GM18526 (cell line): ENCODE results near the gene TUSC1.

Experiments used
- POLR2A ChIP-seq: IDR thresholded peaks from 3 replicates; pipeline ENCODE4 v1.6.1; 2011; ENCODE audit not compliant: insufficient read length; ENCODE audit errors: extremely low read depth

TUSC1 gene

DNA sequence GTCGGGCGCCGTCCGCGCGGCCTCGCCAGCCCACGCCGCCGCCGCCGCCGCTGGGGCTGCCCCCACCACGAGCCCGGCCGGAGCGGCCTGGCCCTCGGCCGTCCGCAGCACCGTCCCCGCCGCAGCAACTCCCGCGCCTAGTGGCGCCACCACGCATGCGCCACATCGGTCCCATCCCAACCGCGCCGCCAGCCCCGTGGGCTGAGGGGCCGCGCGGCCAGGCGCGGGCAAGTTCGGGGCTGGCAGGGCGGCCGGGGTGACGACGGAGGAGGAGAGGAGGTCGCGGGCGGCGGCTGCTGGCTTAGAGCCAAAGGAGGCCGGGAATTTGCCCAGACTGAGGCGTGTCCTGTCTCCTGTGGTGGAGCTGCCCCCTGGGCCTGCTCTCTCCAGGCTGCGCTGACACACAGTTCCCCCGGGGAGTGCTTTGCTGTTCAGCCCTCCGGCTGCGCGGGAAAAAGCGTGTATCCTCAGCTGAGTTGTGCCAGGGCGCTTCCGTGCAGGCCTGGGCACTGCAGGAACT is at the start of gene TUSC1:
TUSC1 (minus strand) TSS at position 298 of the 520 bp plus-strand sequence; CDS start at position 166, 132 bp downstream.
- TF ChIP-seq POLR2A: no peak

DNA sequence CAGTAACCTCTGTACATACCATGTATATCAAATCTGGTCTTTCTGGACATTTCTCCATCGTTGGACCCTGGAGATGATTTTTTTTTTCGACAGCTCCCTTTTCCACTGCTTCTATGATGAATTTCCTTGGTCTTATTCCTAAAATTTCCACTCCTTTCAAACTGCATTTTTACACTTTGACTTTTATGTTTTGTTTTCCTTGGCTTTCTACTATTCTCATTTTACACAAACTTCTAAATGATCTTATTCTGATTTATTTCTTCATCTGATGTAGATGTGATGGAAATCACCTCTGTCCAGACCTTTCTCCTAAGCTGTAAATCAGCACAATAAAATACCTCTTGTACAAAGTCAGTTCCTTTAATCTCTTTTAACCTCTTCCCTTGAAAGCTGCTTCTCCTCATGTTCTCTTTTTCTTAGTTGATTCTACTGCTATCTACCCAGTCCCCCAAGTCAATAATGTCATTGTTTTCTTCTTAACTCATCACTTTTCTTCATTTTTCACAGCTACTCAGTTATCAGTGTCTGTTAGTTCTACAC is 48.7 kb upstream of the TUSC1 start:
- no peak for TF ChIP-seq POLR2A

DNA sequence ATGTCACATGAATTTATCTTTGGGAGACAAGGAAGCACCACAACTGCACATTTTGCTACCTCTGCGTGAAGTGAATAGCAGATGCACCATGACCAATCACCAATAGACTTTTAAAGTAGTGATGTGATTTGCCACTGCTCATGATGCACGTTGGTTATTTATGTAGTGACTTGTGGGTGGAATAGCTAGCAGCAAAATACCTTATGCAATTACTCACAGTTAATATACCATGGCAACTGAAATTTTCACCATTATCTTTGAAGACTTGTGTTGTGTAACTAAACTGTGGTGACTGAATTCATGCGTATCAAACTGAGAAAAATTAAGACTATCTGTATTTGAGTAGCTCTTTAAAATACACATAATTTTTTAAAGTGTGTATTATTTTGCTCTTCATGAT is 46.2 kb upstream of the TUSC1 start:
- no peak for TF ChIP-seq POLR2A

DNA sequence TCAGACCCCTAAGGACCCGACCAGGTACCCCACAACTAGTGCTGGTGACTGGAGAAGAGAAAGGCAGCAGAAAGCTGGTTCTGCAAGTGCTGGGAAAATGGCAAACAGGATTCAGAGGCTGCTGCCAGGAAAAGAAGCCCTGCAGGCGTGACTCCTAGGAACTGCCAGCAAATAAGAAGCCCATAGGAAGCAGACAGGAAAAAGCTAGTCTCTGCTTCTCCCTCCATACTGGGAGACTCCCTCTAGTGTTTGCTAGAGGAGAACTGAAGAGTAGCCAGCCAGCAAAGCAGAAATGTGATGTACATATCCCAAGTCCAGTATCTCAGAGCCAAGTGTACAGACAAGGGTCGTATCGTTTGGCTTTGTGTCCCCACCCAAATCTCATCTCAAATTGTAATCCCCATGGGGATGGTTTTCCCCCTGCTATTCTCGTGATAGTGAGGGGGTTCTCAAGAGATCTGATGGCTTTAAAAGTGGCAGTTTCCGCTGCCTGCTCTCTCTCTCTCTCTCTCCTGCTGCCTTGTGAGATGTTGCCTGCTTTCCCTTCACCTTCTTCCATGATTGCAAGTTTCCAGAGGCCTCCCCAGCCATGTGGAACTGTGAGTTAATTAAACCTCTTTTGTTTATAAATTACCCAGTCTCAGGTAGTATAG is 38.1 kb upstream of the TUSC1 start:
- no peak for TF ChIP-seq POLR2A

DNA sequence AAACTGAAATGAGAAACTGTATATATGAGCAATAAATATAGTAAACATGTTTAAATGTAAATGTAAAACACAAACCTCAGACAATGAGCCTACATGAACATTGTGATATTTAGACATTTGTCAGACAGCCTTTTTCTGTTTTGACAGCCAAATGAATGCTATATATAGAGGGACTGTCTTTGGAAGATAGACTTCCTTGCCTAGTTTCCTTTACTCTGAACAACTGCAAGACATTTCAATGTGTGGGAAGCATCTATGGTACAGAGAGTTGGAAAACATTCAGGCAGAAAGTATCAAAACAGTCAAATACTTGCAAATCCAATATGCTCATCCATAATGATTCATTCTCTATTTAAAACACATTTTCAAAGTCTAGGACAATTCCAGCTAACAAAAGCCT is 31.7 kb upstream of the TUSC1 start:
- no peak for TF ChIP-seq POLR2A

DNA sequence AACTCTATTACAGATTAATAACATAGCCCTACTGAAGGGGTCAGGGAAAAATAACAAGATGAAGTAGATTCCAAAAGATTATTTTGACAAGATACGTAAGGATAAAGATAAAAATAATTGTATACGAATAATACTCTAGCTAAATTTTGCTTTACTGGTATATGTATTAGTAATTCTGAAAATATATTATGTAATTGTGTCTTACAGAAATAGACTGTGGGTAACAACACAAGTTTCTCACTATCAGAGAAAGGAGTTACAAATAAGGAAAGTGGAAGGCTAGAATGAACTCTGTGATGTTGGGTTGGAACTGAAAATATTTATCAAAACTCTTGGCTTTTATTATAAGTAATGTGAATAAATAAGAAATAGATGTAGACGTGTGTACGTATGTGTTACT is 26.6 kb upstream of the TUSC1 start:
- no peak for TF ChIP-seq POLR2A

DNA sequence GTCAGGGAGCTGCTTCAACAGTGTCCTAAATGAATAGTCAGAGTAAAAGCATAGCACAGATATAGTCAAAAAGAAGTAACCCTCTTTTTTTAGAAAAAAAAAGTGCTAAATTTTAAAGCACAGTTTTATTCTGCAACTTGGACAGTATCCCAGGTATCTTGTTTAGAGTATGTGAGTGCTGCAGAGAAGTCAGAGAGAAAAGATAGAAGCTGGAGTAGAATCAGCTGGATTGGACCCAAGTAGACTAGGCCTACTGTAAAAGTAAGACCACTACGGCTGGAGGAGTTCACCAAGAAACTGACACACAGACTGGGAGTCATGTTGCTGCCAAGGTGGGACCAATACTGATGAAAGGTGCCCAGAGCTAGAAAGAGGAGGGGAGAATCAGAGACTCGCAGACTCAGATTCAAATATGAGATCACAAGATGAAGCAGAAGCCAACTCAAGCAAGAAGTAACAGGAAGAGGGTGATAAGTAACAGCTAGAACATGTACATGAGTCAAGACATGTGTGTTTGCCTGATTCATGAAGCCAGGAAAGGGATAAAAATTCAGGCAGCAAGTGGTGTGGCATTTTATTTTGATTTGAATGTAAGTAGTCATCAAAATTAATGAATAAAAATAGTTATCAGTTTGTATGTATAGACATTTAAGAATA is 25.6 kb upstream of the TUSC1 start:
- TF ChIP-seq POLR2A: no peak

DNA sequence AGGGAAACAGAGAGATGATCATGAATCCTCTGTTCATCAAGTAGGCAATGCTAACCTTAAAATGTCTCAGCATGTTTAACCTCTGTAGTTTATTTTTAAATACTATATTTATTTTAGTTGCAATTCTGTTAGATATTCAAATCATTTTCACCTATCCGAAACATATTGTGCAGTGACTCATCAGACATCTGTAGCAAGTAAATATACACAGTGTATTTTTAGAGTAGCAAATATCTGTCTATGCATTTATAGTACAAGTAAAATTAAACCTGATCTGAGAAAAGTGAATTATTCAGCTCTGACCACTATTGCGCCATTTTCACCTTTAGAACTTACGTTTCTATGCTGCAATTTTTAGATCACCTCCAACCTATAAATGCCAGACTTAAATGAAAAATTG is 24.3 kb upstream of the TUSC1 start:
- TF ChIP-seq POLR2A: no peak

DNA sequence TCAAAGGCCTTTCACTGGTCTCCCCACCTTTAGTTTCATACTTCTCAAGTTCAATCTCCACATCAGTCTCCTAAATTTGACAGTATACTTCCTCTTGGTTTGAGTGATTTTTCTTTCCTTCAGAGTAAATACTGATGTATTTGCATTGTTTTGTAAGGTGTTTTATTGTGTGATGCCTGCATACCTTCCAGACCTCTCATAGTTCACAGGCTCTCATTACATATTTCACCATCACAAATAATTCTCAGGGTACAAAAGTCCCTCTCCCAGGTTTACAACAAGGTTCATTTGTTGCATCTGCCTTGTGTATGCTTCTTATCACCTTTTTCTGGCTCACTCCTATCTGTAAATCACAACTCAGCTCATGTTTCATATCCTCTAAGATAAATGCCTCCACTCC is 22.2 kb upstream of the TUSC1 start:
- TF ChIP-seq POLR2A: no peak

DNA sequence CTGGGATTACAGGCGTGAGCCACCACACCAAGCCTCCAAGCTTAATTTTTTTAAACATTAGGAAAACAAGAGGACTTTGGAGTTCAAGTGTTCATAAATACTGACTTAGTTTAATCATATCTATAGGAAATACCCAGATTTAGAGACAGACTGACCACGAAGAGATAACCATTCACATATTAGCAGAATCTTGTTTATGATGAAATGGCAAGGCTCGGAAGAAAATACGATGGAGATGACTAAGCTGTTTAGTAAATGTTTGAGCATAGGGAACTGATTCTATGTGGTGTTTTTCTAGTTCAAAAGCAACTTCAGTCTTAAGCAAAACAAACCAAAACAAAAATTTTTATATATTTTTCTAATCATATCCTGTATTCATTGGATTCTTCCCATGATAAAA is 13.5 kb upstream of the TUSC1 start:
- TF ChIP-seq POLR2A: no peak

DNA sequence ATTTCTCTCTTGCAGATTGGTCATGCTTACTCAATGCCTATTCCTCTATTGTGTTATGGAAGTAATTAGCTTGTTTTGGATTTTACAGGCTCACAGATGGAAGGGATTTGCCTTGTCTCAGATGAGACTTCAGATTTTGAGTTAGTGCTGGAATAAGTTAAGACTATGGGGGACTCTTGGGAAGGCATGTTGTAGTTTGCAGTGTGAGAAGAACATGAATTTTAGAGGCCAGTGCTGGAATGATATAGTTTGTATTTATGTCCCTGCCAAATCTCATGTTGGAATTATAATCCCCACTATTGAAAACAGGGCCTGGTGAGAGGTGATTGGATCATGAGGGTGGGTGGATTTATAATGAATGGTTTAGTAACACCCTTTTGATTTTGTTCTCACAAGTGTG is 6.1 kb upstream of the TUSC1 start:
- no peak for TF ChIP-seq POLR2A

DNA sequence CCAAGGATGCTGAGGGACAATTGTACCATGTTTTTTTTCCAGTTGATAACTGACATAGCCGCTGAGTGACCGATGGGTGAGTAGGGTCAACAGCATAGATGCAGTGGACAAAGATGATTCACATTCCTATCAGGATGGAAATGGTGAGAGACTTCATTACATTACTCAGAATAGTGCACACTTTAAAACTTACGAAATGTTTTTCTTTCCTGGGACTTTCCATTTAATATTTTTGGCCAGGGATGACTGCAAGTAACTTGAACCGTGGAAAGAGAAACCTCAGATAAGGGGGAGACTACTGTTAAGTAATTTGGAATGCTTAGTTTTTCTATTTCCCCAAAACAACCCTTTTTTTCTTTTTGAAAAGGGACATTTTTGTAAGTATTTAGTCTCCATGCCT is 3.0 kb upstream of the TUSC1 start:
- TF ChIP-seq POLR2A: no peak

DNA sequence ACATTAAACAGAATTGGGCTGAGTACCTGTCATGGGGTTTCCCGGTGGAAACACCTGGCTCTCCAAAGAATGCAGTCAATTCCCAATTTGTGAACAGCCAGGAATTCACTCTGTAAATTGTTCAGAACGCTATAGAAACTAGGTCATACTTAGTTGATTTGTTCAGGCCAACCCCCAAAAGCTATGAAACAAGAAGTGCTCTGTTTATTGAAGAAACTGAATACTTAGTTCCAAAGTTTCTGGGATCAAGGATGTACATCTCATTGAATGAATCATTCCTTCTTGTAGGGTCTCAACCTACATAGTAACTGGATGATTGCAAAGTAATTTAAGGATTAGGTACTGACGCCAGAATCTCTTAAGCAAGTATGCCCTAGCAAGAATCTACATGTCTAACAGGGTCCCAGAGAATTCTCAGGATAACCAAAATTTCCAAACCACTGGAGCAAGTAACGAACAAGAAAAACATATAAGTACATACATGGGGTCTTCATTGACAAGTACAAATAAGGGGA is 659 bp upstream of the TUSC1 start:
- TF ChIP-seq POLR2A: no peak

DNA sequence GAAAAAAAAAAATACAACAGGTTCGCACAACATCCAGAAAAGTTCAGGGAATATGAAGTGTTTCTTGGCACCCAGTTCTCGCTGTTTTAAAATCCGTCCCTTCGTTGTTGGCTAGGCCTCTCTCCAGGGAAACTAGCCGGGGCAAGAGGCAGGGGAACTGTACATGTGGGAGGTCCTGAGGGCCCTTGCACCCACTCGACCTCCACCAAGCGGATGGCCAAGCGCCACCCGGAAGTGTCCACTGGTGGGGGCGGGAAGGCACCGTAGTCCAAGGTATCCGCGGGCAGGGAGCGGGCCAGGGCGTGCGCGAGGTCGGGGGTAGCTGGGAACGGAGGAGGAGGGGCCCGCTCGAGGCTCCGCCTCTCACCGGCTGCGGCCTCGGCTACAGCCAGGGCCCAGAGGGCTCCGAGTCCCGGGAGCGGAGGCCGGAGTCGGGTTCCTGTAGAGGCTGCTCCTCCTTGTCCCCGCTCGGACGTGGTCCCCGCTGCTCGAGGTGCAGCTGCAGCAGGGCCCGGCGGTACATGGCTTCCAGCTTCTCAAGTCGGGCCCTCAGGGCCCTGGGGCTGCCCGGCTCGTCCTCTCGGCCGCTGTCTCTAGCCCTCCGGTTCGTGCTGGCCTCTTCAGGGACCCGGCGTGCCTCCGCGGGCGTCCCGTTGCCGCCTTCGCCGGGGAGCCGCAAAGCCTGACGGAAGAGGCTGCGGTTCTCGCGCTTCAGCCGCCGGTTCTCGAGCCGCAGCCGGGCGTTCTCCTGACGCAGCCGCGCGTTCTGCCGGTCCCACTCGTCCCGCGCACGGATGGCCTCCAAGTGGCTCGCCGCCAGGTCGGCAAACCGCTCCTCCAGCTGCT is 720 bp downstream of the TUSC1 start:
- no peak for TF ChIP-seq POLR2A

DNA sequence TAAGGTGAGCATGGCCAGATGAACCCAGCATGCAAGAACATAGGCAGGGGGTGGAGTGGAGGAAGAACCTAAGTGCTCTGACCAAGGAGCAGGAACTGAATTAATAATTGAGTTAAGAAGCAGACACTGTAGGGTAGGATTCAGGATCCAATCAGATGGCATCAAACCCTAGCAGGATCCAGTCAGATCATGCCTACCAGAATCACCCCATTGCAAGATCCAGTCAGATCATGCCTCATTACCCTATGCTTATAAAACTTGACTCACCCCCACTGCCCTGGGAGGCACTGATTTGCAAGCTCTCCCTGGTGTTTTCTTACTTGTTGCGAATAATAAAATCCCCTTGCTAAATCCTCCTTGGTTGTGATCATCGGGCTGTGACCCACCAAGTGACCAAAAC is 19.7 kb downstream of the TUSC1 start:
- no peak for TF ChIP-seq POLR2A
